GM12891 (cell line): ENCODE results near the gene MED27.

Experiments used
- DNase-seq: peaks from one replicate; pipeline ENCODE4 v3.0.0; 2011; ENCODE audit warnings: low spot score; ENCODE audit not compliant: insufficient read length
- FAIRE-seq: peaks from 2 replicates; lab custom pipeline; 2011; peaks lifted over from hg19 to GRCh38; lab: Jason Lieb, UNC
- PAX5 ChIP-seq: IDR thresholded peaks from 2 replicates; pipeline ENCODE4 v1.6.1; 2011; ENCODE audit warnings: low read length, moderate library complexity, mild to moderate bottlenecking; ENCODE audit not compliant: insufficient read depth, severe bottlenecking
- POLR2A ChIP-seq: IDR thresholded peaks from 2 replicates; pipeline ENCODE4 v1.6.1; 2011; ENCODE audit warnings: low read depth, low read length, control low read depth
- POLR2AphosphoS5 ChIP-seq: IDR thresholded peaks from 2 replicates; pipeline ENCODE4 v1.6.1; 2011; ENCODE audit warnings: low read depth, low read length, control low read depth
- POU2F2 ChIP-seq: IDR thresholded peaks from 2 replicates; pipeline ENCODE4 v1.6.1; 2011; ENCODE audit warnings: low read depth, mild to moderate bottlenecking, control low read depth, low read length, moderate library complexity
- SPI1 ChIP-seq: IDR thresholded peaks from 2 replicates; pipeline ENCODE4 v1.6.1; 2011; ENCODE audit warnings: low read depth, low read length, control low read depth
- TAF1 ChIP-seq: IDR thresholded peaks from 2 replicates; pipeline ENCODE4 v1.6.1; 2011; ENCODE audit warnings: low read depth, low read length, control low read depth

MED27 gene

DNA sequence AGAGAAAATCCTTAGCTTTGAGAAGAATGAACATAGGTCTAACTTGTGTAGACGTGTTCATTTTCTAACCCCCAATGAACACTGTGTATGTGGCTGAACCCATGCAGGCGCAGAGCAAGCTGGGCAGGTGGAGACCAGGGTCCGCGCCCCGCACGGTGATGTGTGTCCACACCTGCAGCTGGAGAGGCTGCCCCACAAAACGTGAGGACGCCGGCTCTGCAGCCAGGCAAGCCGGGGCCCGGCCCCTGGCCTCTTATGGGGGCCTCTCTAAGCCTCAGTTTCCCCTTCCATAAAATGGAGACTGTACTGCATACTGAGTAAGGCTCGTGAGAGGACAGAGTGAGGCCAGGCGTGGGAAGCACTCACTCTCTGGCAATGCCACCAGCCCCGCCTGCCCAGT, 215.1 kb downstream of the MED27 start:
- FAIRE-seq, result no peak
- no peak for TF ChIP-seq PAX5
- TF ChIP-seq SPI1, result no peak
- no peak for TF ChIP-seq TAF1
- no peak for TF ChIP-seq POLR2A
- TF ChIP-seq POLR2AphosphoS5, result no peak
- TF ChIP-seq POU2F2, result no peak
- no peak for DNase-seq

GRCh38 chr9:131863306-131863896, 216.3 kb downstream of the MED27 start:
- FAIRE-seq, result no peak
- TF ChIP-seq POLR2AphosphoS5 (no peak), TAF1 (no peak), SPI1 (no peak), POLR2A (no peak), PAX5 (no peak), POU2F2 (no peak)
- no peak for DNase-seq

GRCh38 chr9:131862261-131862660, 217.4 kb downstream of the MED27 start:
- no peak for FAIRE-seq
- no peak for TF ChIP-seq POLR2AphosphoS5
- TF ChIP-seq PAX5, result no peak
- TF ChIP-seq SPI1, result no peak
- no peak for DNase-seq

DNA sequence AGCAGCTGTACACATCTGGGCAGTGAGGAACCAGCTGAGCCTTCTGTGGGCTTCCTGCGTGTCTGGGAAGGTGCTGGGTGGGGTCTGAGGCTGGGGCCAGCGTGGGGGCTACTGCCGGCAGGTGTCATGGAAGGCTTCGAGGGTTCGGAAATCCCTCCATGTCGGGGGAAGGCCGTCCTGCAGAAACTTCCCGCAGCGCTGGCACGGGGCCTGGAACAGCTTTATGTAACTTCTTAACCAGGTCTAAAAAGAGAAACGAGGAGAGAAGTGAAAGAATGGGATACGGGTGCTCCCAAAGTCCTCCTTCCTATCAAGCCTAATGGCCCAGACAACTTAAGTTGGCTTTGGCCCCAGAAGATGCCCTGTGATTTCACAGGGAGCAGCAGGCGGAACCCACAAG, 219.2 kb downstream of the MED27 start:
- FAIRE-seq (no peak), DNase-seq (no peak)
- TF ChIP-seq PAX5 (no peak), SPI1 (no peak), POLR2A (no peak), POLR2AphosphoS5 (no peak), POU2F2 (no peak), TAF1 (no peak)

DNA sequence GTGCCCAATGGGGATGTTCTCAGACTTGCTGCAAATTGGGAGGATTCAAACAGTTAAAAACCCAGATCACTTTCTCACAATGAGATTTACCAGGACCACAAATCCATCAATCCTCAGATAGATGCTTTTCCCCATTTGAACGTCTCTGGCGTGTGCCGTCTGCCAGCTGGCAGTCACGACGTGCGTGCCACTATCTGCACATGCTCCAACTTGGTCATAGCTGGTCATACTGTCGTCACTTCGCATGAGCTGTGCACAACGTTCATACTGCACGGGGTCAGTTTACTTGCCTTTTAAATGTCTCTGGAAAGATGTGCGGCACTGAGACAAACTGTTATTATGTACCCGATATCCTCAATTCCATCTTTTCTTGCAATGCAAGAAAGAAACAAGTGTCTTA, 221.5 kb downstream of the MED27 start:
- no peak for DNase-seq
- no peak for FAIRE-seq
- no peak for TF ChIP-seq SPI1
- no peak for TF ChIP-seq POLR2A
- no peak for TF ChIP-seq PAX5
- no peak for TF ChIP-seq TAF1
- no peak for TF ChIP-seq POU2F2
- TF ChIP-seq POLR2AphosphoS5, result no peak

- no peak for DNase-seq
- TF ChIP-seq SPI1, result no peak
- no peak for TF ChIP-seq POU2F2
- no peak for TF ChIP-seq TAF1
- no peak for TF ChIP-seq PAX5
- no peak for TF ChIP-seq POLR2A
- no peak for TF ChIP-seq POLR2AphosphoS5
- no peak for FAIRE-seq
Measured at GRCh38 chr9:131856105-131856504, 223.6 kb downstream of the MED27 start.

GRCh38 chr9:131854896-131855613, 224.6 kb downstream of the MED27 start:
- TF ChIP-seq POU2F2 (no peak), PAX5 (no peak), POLR2A (no peak), SPI1 (no peak), TAF1 (no peak), POLR2AphosphoS5 (no peak)
- FAIRE-seq, result no peak
- DNase-seq, result no peak

DNA sequence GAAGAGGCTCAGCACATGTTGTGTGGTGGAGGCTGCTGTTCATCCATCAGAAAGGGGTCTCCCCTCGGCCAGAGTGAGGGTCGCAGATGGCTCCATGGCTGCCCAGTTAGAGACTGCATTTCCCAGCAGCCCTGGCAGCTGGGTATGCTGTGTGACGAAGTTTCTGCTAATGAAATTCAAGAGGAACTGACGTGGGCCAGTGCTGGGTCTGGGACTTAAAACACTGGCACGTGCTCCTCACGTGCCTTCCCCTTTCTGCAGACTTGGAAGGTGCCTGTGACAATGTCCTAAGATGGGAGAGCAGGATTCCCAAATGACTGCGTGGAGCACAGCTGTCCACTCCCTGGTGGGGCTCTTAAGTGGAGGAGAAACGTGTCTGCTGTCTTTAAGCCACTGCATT, 225.3 kb downstream of the MED27 start:
- no peak for DNase-seq
- TF ChIP-seq POLR2A (no peak), SPI1 (no peak), POLR2AphosphoS5 (no peak), POU2F2 (no peak), PAX5 (no peak), TAF1 (no peak)
- no peak for FAIRE-seq

DNA sequence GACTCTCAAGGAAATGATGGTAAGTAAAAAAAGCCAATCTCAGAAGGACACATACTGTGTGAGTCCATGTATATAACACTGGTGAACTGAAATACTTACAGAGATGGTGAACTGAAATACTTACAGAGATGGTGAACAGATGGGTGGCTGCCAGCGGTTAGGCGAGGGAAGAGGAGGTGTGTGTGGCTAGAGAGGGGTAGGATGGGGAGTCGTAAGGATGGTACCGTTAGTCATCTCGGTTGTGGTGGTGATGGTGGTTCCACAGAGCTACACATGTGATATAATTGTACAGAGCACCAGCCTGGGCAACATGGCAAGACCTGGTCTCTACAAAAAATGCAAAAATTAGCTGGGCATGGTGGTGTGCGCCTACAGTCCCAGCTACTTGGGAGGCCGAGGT, 226.2 kb downstream of the MED27 start:
- FAIRE-seq (no peak), DNase-seq (no peak)
- TF ChIP-seq SPI1 (no peak), POLR2AphosphoS5 (no peak), POU2F2 (no peak), PAX5 (no peak), POLR2A (no peak), TAF1 (no peak)

DNA sequence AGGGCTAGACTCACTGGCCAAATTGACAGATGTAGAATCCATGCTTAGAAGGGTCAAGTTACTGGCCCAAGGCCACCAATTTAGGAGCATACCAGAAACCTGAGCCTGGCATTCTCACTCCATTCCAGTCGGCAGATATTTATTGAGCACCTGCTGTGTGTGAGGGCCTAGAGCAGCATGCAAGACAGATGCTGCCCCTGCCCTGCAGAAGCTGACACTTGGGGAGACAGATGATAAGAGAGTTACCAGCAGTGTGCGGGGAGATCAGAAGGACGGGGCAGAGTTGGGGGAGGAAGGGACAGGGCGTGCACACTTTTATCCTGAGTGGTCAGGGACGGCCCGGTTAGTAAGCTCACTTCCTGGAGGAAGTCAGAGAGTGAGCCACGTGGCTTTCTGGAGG, 228.3 kb downstream of the MED27 start:
- TF ChIP-seq POLR2AphosphoS5 (no peak), POLR2A (no peak), PAX5 (no peak)
- FAIRE-seq (no peak), DNase-seq (no peak)
